T-helper 1 cell treated with Interleukin-12 subunit alpha and Interleukin-12 subunit beta and Interleukin-4 antibody, amounts not matched to agents 30 μg/mL and 1 μg/mL, for 36 hours (primary cell): Measurements from ENCODE around the gene PRDM7.

Experiments used
- H3K27ac Mint-ChIP-seq: one replicate; pipeline ENCODE4 v1.8.0; 2021; ENCODE audit warnings: mild to moderate bottlenecking, mixed read lengths
- H3K27me3 Mint-ChIP-seq: one replicate; pipeline ENCODE4 v1.8.0; 2021; ENCODE audit warnings: low read depth, mixed read lengths
- H3K36me3 Mint-ChIP-seq: one replicate; pipeline ENCODE4 v1.8.0; 2021; ENCODE audit warnings: low read depth, mixed read lengths
- H3K4me1 Mint-ChIP-seq: one replicate; pipeline ENCODE4 v1.8.0; 2021; ENCODE audit warnings: low read depth, mixed read lengths
- H3K4me3 Mint-ChIP-seq: one replicate; pipeline ENCODE4 v1.8.0; 2021; ENCODE audit warnings: mild to moderate bottlenecking, moderate library complexity, mixed read lengths
- H3K9me3 Mint-ChIP-seq: one replicate; pipeline ENCODE4 v1.8.0; 2021; ENCODE audit warnings: mixed read lengths

The PRDM7 gene

DNA sequence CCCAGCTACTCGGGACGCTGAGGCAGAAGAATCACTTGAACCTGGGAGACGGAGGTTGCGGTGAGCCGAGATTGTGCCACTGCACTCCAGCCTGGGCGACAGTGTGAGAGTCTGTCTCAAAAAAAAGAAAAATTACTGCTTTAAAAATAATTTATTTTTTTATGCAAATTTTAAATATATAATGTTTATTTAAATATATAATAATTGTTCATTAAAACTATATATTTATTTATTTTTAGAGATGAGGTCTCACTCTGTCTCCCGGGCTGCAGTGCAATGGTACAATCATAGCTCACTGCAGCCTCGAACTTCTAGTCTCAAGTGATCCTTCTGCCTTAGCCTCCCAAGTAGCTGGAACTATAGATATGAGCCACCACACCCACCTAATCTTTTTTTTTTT, 42.6 kb downstream of the PRDM7 start:
- Mint-ChIP-seq H3K27ac (no peak overlapping the region), H3K4me1 (peaks cover 5% of the 10 kb centered on the region), H3K27me3 (no peaks in the 10 kb centered on the region), H3K9me3 (peaks cover 8% of the 10 kb centered on the region), H3K36me3 (peaks cover 8% of the 10 kb centered on the region), H3K4me3 (no peak overlapping the region)

GRCh38 chr16:90033387-90033786, 43.7 kb downstream of the PRDM7 start:
- H3K4me1 Mint-ChIP-seq = peaks cover 5% of the 10 kb centered on the region
- H3K9me3 Mint-ChIP-seq = peaks cover 8% of the 10 kb centered on the region
- no peak overlapping the region for H3K27ac Mint-ChIP-seq
- H3K4me3 Mint-ChIP-seq = no peak overlapping the region
- no peaks in the 10 kb centered on the region for H3K27me3 Mint-ChIP-seq
- H3K36me3 Mint-ChIP-seq = peaks cover 8% of the 10 kb centered on the region

GRCh38 chr16:90032674-90033331, 44.3 kb downstream of the PRDM7 start:
- Mint-ChIP-seq H3K4me1 (peaks cover 5% of the 10 kb centered on the region), H3K9me3 (peaks cover 8% of the 10 kb centered on the region), H3K27ac (peak overlapping the region; percentile 77), H3K36me3 (peaks cover 8% of the 10 kb centered on the region), H3K27me3 (no peaks in the 10 kb centered on the region), H3K4me3 (no peak overlapping the region)

DNA sequence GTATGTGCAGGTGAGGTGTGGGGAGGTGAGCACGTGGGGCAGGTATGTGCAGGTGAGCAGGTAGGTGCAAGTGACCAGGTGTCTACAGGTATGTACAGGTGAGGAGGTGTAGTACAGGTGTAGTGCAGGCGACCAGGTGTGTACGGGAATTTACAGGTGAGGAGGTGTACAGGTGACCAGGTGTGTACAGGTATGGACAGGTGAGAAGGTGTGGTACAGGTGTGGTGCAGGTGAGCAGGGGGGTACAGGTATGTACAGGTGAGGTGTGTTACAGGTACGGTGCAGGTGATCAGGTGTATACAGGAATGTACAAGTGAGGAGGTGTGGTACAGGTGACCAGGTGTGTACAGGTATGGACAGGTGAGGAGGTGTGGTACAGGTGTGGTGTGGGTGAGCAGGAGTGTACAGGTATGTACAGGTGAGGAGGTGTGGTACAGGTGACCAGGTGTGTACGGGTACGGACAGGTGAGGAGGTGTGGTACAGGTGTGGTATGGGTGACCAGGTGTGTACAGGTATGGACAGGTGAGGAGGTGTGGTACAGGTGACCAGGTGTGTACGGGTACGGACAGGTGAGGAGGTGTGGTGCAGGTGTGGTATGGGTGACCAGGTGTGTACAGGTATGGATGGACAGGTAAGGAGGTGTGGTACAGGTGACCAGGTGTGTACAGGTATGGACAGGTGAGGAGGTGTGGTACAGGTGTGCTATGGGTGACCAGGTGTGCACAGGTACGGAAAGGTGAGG, 45.0 kb downstream of the PRDM7 start:
- Mint-ChIP-seq H3K4me3 (no peak overlapping the region), H3K4me1 (peaks cover 5% of the 10 kb centered on the region), H3K36me3 (peaks cover 8% of the 10 kb centered on the region), H3K27ac (peak overlapping the region; percentile 77), H3K9me3 (peaks cover 8% of the 10 kb centered on the region), H3K27me3 (no peaks in the 10 kb centered on the region)

GRCh38 chr16:90031186-90031930, 45.8 kb downstream of the PRDM7 start:
- Mint-ChIP-seq H3K4me3 (no peak overlapping the region), H3K27me3 (no peaks in the 10 kb centered on the region), H3K9me3 (peaks cover 8% of the 10 kb centered on the region), H3K36me3 (peaks cover 8% of the 10 kb centered on the region), H3K4me1 (peaks cover 6% of the 10 kb centered on the region), H3K27ac (peak overlapping the region; percentile 77)

GRCh38 chr16:90028985-90029384, 48.1 kb downstream of the PRDM7 start:
- no peaks in the 10 kb centered on the region for H3K27me3 Mint-ChIP-seq
- peaks cover 8% of the 10 kb centered on the region for H3K36me3 Mint-ChIP-seq
- H3K4me1 Mint-ChIP-seq = peaks cover 8% of the 10 kb centered on the region
- H3K4me3 Mint-ChIP-seq = no peak overlapping the region
- H3K9me3 Mint-ChIP-seq = peaks cover 8% of the 10 kb centered on the region
- H3K27ac Mint-ChIP-seq = no peak overlapping the region

- peaks cover 8% of the 10 kb centered on the region for H3K4me1 Mint-ChIP-seq
- no peak overlapping the region for H3K4me3 Mint-ChIP-seq
- H3K9me3 Mint-ChIP-seq = peaks cover 8% of the 10 kb centered on the region
- H3K36me3 Mint-ChIP-seq = peaks cover 8% of the 10 kb centered on the region
- no peaks in the 10 kb centered on the region for H3K27me3 Mint-ChIP-seq
- H3K27ac Mint-ChIP-seq = no peak overlapping the region
Measured at GRCh38 chr16:90027611-90028010, 49.5 kb downstream of the PRDM7 start.

- H3K4me3 Mint-ChIP-seq = no peak overlapping the region
- H3K4me1 Mint-ChIP-seq = peaks cover 9% of the 10 kb centered on the region
- no peak overlapping the region for H3K27ac Mint-ChIP-seq
- H3K27me3 Mint-ChIP-seq = peaks cover 4% of the 10 kb centered on the region
- H3K9me3 Mint-ChIP-seq = peaks cover 3% of the 10 kb centered on the region
- H3K36me3 Mint-ChIP-seq = peaks cover 2% of the 10 kb centered on the region
Measured at GRCh38 chr16:90026135-90026534, 51.0 kb downstream of the PRDM7 start.

GRCh38 chr16:90023078-90023447, 54.1 kb downstream of the PRDM7 start:
- Mint-ChIP-seq H3K4me3 (peak overlapping the region; percentile 68), H3K4me1 (peaks cover 14% of the 10 kb centered on the region), H3K36me3 (peaks cover 2% of the 10 kb centered on the region), H3K27ac (no peak overlapping the region), H3K9me3 (peaks cover 3% of the 10 kb centered on the region), H3K27me3 (peaks cover 17% of the 10 kb centered on the region)

- Mint-ChIP-seq H3K36me3 (peaks cover 2% of the 10 kb centered on the region), H3K4me3 (peak overlapping the region; percentile 68), H3K9me3 (peaks cover 3% of the 10 kb centered on the region), H3K27ac (peak overlapping the region; percentile 57), H3K4me1 (peaks cover 14% of the 10 kb centered on the region), H3K27me3 (peaks cover 24% of the 10 kb centered on the region)
Measured at GRCh38 chr16:90022209-90023077, 54.7 kb downstream of the PRDM7 start.

DNA sequence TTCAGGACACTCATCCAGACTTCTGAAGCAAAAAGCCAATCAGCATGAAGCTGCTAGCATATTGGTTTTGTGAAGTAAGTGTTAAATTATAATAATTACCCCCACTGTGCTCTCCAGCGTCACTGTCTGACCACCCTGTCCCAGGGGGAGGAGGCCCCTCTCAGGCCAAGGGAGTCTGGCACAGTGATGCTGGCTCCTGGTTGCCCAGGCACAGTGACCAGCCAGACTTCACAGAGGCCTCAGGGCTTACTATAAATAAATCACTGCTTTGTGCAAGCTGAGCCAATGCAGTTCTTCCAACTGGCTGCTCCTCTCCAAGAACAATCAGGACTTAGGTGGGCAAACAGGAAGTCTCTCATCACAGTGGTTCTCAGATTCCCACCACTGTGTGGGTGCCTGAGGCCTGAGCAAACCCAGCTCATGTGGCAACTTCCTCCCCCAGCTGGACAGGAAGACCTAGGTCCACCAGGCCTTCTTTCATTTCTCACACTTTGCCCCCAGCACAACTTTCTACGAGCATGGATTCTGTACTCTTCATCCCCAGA, 56.2 kb downstream of the PRDM7 start:
- peaks cover 11% of the 10 kb centered on the region for H3K4me1 Mint-ChIP-seq
- H3K4me3 Mint-ChIP-seq = peak overlapping the region; percentile 42
- peaks cover 3% of the 10 kb centered on the region for H3K9me3 Mint-ChIP-seq
- peaks cover 2% of the 10 kb centered on the region for H3K36me3 Mint-ChIP-seq
- peaks cover 24% of the 10 kb centered on the region for H3K27me3 Mint-ChIP-seq
- H3K27ac Mint-ChIP-seq = no peak overlapping the region

DNA sequence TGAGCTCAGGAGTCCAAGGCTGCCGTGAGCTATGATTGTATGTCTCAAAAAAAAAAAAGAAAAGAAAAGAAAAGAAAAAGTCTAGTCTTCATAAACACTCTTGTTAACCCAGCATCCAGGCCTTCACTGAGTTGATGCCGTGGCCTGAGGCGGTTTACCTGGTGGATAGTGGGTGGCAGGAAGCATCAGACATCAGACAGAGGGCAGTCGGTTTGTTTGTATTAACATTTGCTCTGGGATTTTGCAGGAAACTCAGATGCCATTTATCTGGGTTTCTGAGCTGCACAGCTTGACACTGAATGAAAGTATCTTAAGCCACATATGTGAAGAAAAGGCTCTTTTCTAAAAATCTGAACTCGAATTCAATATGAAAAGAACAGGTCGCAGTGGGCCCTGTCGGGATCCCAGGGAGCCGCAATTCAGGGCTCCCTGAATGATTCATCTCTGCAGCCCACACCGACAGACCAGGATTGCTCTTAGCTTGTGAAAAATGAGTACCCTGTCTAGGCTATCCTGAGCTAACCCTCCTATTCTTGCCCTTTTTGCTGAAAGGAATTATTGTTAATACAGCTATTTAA, 56.8 kb downstream of the PRDM7 start:
- Mint-ChIP-seq H3K36me3 (peaks cover 2% of the 10 kb centered on the region), H3K27ac (no peak overlapping the region), H3K27me3 (peaks cover 28% of the 10 kb centered on the region), H3K9me3 (peaks cover 3% of the 10 kb centered on the region), H3K4me1 (peaks cover 11% of the 10 kb centered on the region), H3K4me3 (peak overlapping the region; percentile 70)

DNA sequence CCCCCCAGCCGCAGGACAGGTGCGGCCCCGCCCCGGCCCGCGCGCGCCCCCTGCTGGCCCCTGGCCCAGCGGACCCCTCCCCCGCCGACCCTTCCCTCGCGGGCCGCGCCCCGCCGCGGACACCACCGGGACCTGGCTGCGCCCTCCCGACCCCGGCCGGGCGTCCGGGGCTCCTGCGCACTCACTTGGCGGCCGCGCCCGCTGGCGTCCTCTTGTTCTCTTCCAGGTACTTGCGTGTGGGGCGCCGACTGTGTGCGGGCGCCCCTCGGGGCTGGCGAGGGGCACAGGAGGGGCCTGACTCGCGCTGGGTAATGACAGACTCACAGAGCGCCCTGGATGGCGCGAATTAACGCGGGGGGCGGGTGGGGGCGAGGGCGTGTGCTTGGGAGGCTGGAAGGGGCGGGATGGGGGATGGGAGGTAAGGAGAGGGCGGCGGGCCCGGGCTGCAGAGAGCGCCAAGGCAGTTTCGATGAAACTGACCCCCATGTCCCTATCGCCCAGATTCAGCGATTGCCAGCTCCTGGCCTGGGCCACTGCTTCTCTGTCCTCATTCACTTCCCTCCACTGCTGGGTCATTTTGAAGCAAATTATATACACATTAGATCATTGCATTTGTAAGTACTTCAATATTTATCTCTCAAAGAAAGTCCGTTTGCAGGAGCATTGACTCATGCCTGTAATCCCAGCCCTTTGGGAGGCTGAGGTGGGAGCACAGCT, 57.4 kb downstream of the PRDM7 start:
- no peak overlapping the region for H3K27ac Mint-ChIP-seq
- H3K27me3 Mint-ChIP-seq = peaks cover 30% of the 10 kb centered on the region
- H3K36me3 Mint-ChIP-seq = peaks cover 2% of the 10 kb centered on the region
- peak overlapping the region; percentile 70 for H3K4me3 Mint-ChIP-seq
- peaks cover 3% of the 10 kb centered on the region for H3K9me3 Mint-ChIP-seq
- H3K4me1 Mint-ChIP-seq = peaks cover 11% of the 10 kb centered on the region
